ENCODE results near the gene CRHR1.

- no peak for TF ChIP-seq YY1 (IDR thresholded peaks at IDR 0.05; ENCODE audit: low read depth)
- TF ChIP-seq REST (IDR thresholded peaks at IDR 0.05; ENCODE audit: low read depth): no peak
- TF ChIP-seq EP300 (IDR thresholded peaks at IDR 0.05; ENCODE audit: borderline replicate concordance): no peak
- TF ChIP-seq USF1 (IDR thresholded peaks at IDR 0.05): no peak
- no peak for TF ChIP-seq TEAD4 (IDR thresholded peaks at IDR 0.05)
- no peak for TF ChIP-seq NFIC (IDR thresholded peaks at IDR 0.05)
- TF ChIP-seq MAX (IDR thresholded peaks at IDR 0.05): no peak
Observed at GRCh38 chr17:45850468-45850867, 66.3 kb downstream of the CRHR1 start.

All from Ishikawa (cell line).